ENCODE results near the gene RAB37.

Gene RAB37

GRCh38 chr17:74782571-74782970 lies 45.5 kb downstream of the RAB37 start:
- DNase-seq, result no peak

DNA sequence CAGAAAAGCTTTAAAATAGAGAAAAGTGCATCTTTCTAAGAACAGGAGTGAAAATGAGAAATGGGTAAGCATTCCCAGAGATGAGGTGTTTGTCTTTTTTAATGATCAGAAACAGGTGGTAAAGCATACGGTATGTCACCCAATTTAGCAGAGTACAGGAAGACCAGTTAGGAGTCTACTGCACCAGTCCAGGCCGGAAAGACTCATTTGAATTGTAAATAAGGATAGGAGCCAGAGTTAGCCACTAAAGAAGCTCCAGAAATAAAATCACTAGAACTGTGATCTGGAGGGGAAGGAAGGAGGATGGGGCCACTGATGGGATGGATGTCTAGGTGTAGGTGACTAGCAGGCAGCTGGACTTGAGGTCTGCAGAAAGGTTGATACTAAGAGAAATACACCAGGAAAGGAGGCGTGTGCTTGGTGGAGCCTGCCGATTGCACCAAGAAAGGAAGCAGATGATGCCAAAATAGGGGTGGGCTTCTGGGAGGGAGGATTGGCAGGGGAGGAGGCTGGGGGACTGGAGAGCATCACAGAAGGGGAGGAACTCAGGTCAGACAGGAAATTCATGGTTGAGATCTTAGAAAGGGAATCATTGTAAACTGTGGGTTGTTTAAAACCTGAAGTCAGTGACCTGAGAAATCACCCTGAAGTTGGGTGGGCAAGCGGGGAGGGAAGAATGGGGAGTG lies 47.2 kb downstream of the RAB37 start:
- no peak for DNase-seq

DNA sequence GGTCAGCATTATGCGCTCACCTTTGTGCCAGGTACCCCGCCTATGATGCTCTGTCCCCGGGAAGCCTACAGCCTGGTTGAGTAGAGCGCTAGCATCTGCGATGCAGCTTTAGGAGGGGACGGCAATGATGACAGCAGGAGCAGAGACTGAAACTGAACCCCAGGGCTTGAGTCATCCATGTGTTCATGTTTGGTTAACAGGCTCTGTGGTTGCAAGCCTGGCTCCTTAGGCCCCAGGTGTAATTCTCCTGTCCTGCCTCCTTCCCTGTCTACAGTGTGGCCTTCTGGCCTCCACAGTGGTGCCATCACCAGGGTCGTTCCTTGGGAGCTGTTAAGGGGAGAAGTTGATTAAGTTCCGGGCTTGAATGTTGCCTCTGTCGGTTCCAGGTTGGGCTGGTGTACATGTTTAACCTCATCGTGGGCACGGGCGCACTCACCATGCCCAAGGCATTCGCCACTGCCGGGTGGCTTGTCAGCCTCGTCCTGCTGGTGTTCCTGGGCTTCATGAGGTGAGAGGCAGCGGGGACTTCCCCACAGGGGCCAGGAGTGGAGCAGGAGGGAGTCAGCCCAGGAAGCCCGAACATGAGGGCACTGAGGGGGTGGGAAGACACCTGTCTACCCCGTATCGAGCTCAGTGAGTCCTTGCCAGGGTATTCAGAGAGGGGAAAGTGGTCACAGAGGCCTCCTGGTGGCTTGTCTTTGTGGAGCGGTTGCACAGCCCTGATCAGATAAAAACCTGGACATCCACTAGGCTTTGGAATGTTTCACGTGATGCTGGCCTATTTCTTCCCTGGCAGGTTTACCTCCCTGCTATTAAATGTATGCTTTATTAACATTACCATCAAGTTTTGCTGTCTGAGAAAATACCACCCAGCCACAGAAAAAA lies 48.3 kb downstream of the RAB37 start:
- no peak for DNase-seq

GRCh38 chr17:74785981-74786360 lies 48.9 kb downstream of the RAB37 start:
- DNase-seq, result no peak

DNA sequence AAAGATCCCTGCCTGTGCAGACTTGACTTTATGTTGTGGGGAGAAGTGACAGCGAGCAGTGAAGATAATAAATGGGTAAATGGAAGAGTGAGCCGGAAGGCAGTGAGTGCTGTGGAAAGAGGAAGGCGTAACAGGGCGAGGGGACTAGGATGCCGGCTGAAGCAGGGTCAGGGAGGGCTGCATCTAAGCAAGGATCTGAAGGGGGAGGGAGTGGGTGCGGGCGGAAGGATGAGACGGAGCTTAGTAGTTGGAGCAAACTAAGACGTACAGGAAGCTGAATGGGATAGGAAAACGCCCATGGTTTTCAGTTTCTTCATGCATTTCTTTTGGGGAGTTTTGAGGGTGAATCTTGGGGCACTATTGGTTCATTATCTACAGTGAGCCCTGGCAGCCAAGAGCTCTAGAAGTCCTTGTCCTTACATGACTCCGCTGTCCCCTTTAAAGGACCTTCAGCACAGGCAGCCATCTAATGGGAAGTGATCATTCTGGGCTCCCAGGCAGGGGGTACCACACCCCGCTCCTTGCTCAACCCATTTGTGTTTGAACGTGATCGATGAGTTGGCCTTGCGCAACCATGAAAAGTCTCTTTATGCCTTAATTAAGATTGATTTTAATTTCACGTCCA lies 49.5 kb downstream of the RAB37 start:
- DNase-seq, result no peak

GRCh38 chr17:74790161-74791058 lies 53.4 kb downstream of the RAB37 start:
- DNase-seq, result no peak

DNA sequence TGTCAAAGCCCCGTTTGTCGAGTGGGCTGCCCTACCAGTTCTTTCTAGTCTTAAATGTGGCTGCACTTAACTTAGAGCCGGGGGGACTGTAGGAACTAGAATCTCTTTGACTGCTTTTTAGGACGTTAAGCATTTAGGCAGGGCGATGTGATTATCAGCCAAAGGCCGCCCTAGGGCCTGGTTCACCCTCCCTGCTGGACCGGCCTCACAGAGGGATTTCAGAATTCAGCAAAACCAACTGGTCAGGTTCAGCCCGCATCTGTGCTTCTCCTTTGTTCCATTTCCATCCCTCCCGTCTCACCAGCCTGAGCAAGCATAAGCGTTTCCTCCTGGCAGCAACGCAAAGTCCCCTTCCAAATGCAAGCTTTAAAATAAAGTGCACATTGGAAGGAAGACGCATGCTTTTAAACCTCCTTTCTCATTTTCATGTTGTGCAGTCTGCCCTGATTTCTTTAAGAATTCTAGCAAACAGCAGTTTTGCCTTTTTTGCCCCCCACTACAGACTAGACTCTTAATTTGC lies 55.6 kb downstream of the RAB37 start:
- no peak for DNase-seq

- no peak for DNase-seq
Observed at GRCh38 chr17:74795327-74796020, 58.4 kb downstream of the RAB37 start.

DNA sequence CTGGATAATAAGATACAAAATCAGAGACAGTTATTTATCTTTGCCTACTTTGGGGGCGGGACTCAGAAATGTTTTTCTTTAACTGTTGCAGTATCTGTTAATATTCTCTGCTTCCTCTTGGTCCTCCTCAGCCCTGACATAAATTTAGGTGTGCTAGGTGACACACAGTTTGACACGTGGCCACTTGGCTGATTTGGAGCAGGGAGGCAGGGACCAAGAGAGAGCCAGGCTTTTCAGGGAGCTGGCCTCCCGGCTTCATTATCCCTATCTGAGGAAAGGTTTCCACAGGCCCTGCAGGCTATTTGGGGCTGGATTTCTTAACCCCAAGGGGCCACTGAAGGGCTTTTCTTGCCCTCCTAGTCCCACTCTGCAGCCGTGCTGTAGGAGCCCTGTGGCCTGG lies 59.2 kb downstream of the RAB37 start:
- no peak for DNase-seq

DNA sequence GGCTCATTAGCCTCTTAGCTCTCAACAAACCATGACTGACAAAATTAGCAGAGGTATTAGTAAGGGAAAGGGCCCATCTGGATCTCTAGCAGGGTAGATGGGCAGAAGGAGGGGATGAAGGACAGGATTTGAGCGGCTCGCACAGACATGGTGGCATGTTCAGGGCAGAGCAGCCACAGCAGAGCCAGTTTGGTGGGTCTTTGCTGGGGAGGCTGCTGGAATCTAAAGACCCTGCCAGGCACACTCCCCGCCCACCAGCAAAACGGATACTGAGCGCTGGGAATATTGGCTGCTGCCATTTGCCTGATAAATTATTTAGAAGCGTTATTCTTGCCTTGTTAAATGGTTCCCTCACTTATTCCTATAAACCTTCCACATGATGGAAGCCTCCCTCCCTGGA lies 59.8 kb downstream of the RAB37 start:
- no peak for DNase-seq

All from NCI-H187 treated with DMSO at 0.1 percent for 48 hours (cell line).